AG09309 (cell line): ENCODE results near the gene PCDHGB1.

ENCODE experiments used
- DNase-seq: peaks from one replicate; pipeline ENCODE4 v3.0.0-alpha.2; 2010; ENCODE audit warnings: low read depth
- H3K4me3 ChIP-seq: 2 replicates; pipeline ENCODE4 v1.5.1; 2011; ENCODE audit warnings: mild to moderate bottlenecking, low read depth, low read length, moderate library complexity; ENCODE audit not compliant: control insufficient read depth
- CTCF ChIP-seq: IDR thresholded peaks from 2 replicates; pipeline ENCODE4 v1.5.1; 2011; ENCODE audit warnings: mild to moderate bottlenecking, low read depth, low read length, inconsistent platforms; ENCODE audit not compliant: insufficient read depth, control insufficient read depth; ENCODE audit errors: missing control alignments

PCDHGB1 gene

DNA sequence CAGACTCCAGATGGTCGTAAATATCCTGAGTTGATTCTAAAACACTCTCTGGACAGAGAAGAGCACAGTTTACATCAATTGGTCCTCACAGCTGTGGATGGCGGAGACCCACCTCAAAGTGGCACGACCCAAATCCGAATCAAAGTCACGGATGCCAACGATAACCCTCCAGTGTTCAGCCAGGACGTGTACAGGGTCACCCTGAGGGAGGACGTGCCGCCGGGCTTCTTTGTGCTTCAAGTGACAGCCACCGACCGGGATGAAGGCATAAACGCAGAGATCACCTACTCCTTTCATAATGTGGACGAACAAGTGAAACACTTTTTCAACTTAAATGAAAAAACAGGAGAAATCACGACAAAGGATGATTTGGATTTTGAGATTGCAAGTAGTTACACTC, 10.8 kb downstream of the PCDHGB1 start:
- peak overlapping the region; percentile 59; the same call in 1 of the 2 replicates for H3K4me3 ChIP-seq
- no peak for TF ChIP-seq CTCF
- DNase-seq, result no peak

DNA sequence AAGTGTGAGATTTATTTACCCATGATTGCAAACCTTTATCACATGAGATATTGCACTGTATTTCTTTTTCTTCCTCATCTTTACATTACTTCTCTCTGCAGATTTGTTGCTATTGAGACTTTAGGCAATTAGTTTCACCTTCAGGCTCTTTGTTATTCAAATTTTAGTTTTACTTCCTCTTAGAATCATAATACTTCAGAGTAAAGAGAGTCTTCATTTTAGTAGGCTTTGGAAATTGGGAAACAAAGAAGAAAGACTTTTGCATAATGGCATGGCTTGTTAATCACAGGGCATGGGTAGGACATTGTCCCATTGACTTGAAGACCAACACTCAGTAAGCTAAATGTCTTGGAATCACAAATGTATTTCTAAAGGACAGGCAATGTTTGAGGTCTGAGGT, 12.8 kb downstream of the PCDHGB1 start:
- H3K4me3 ChIP-seq, result no peak overlapping the region
- TF ChIP-seq CTCF, result no peak
- DNase-seq, result no peak

GRCh38 chr5:141363952-141364660, 14.2 kb downstream of the PCDHGB1 start, which contains the start of gene PCDHGA5:
Gene PCDHGA5, plus strand, starts transcription at chr5:141364162. Its CDS starts 169 bp downstream, at chr5:141364331.
- peak within 1 kb of the TSS; percentile 18 for H3K4me3 ChIP-seq
- TF ChIP-seq CTCF, result peak; percentile 27

GRCh38 chr5:141366016-141366896, 16.4 kb downstream of the PCDHGB1 start:
- TF ChIP-seq CTCF, result no peak
- DNase-seq, result no peak
- H3K4me3 ChIP-seq, result no peak overlapping the region

More at GRCh38 chr5:141363952-141364660, 14.2 kb downstream of the PCDHGB1 start, which contains the start of gene PCDHGA5:
- no peak for DNase-seq

GRCh38 chr5:141369994-141370848, 20.3 kb downstream of the PCDHGB1 start, which contains the start of gene PCDHGB3:
Gene PCDHGB3, plus strand, starts transcription at chr5:141370242. Its CDS starts 153 bp downstream, at chr5:141370395.
- peak within 1 kb of the TSS; percentile 32 for H3K4me3 ChIP-seq
- TF ChIP-seq CTCF, result peak; percentile 63
- DNase-seq, result no peak

DNA sequence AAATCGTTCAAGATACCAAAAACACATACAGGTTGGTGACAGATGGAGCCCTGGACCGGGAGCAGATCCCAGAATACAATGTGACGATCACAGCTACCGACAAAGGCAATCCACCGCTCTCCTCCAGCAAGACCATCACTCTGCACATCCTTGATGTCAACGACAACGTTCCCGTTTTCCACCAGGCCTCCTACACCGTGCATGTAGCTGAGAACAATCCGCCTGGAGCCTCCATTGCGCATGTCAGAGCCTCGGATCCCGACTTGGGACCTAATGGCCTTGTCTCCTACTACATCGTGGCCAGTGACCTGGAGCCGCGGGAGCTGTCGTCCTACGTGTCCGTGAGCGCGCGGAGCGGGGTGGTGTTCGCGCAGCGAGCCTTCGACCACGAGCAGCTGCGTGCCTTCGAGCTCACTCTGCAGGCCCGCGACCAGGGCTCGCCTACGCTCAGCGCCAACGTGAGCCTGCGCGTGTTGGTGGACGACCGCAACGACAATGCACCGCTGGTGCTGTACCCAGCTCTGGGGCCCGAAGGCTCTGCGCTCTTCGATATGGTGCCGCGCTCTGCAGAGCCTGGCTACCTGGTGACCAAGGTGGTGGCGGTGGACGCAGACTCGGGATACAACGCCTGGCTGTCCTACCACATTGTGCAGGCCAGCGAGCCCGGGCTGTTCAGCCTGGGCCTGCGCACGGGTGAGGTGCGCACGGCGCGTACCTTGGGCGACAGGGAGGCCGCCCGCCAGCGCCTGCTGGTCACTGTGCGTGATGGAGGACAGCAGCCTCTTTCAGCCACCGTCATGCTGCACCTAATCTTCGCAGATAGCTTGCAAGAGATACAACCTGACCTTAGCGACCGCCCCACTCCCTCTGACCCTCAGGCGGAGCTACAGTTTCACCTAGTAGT, 21.9 kb downstream of the PCDHGB1 start:
- TF ChIP-seq CTCF, result no peak
- H3K4me3 ChIP-seq, result no peak overlapping the region
- DNase-seq, result no peak
